Colonic mucosa (tissue), 4 donors: ENCODE data around the gene PLSCR2. TPM values are rescaled to one million over a fixed set of nuclear protein-coding genes. Genes with fewer than 3 reads are reported as not detected.
A peak's percentile ranks its signal among the peaks of the same experiment; 100 is the strongest.

Experiments
- DNase-seq: peaks from one replicate; pipeline ENCODE4 v3.0.0-alpha.2; 2020
- H3K27ac ChIP-seq: fragments of 200-600 bp; one replicate; pipeline ENCODE4 v1.8.0; 2021
- H3K27me3 ChIP-seq: fragments of 200-600 bp; one replicate; pipeline ENCODE4 v1.8.0; 2021
- H3K36me3 ChIP-seq: fragments of 200-600 bp; one replicate; pipeline ENCODE4 v1.8.0; 2021
- H3K4me1 ChIP-seq: fragments of 200-600 bp; one replicate; pipeline ENCODE4 v1.8.0; 2021; ENCODE audit warnings: mild to moderate bottlenecking
- H3K4me3 ChIP-seq: fragments of 200-600 bp; one replicate; pipeline ENCODE4 v1.8.0; 2021
- H3K9ac ChIP-seq, 2 donors: one replicate each; pipeline ENCODE4 v1.7.0; 2013; ENCODE audit warnings: control low read depth in 2 of 2, low read depth in 2 of 2, low read length in 2 of 2
- H3K9me3 ChIP-seq: fragments of 200-600 bp; one replicate; pipeline ENCODE4 v1.8.0; 2021
- CTCF ChIP-seq: fragments of 200-600 bp; IDR thresholded peaks from one replicate; pipeline ENCODE4 v1.8.0; 2022; ENCODE audit warnings: antibody characterized with exemption, mild to moderate bottlenecking
- intact Hi-C: fragments of 100-400 bp; cut with DNase I; formaldehyde crosslinking; loops from one replicate; pipeline ENCODE4 v1.14.1; 2022
- total RNA-seq, 2 donors: library from RNA; stranded (reverse); fragmentation: NEBNext Ultra II Directional in 1 of 2; extraction: Animal tissue kit (Norgen Biotek cat#: 25700) in 1 of 2; gene quantifications; one replicate each; pipeline ENCODE4 v1.2.1, GENCODE V29; 2021
- donor health status: healthy.
- donor health status: DM: no; HTN: no; CAD: no.
- donor health status: DM: no; HTN: no; CAD: no.

PLSCR2 gene
- total RNA-seq, 2 donors from 2014 or later = 0.90 to 0.94 TPM

- Histone ChIP-seq H3K4me1 (no peaks in the 10 kb centered on the region), H3K4me3 (no peak overlapping the region), H3K9me3 (no peaks in the 10 kb centered on the region), H3K36me3 (no peaks in the 10 kb centered on the region), H3K27ac (peak overlapping the region; percentile 87), H3K9ac (no peak overlapping the region), H3K27me3 (no peaks in the 10 kb centered on the region)
- intact Hi-C loops = no loop called here
- TF ChIP-seq CTCF = no peak
- peak; percentile 50 for DNase-seq
Measured at GRCh38 chr3:146468234-146468633, 1.1 kb downstream of the PLSCR2 start.

GRCh38 chr3:146466604-146467003 lies 2.8 kb downstream of the PLSCR2 start:
- no peaks in the 10 kb centered on the region for H3K4me1 ChIP-seq
- no peaks in the 10 kb centered on the region for H3K27me3 ChIP-seq
- H3K27ac ChIP-seq = no peak overlapping the region
- H3K36me3 ChIP-seq = no peaks in the 10 kb centered on the region
- no peak for DNase-seq
- intact Hi-C loops = no loop called here
- no peak overlapping the region for H3K4me3 ChIP-seq
- no peak overlapping the region for H3K9ac ChIP-seq
- no peak for TF ChIP-seq CTCF
- no peaks in the 10 kb centered on the region for H3K9me3 ChIP-seq

- Histone ChIP-seq H3K4me3 (no peak overlapping the region), H3K27me3 (no peaks in the 10 kb centered on the region), H3K9me3 (no peaks in the 10 kb centered on the region), H3K4me1 (no peaks in the 10 kb centered on the region), H3K9ac (no peak overlapping the region), H3K36me3 (no peaks in the 10 kb centered on the region), H3K27ac (no peak overlapping the region)
- TF ChIP-seq CTCF = no peak
- intact Hi-C loops = no loop called here
- DNase-seq = no peak
Measured at GRCh38 chr3:146465693-146466465, 3.5 kb downstream of the PLSCR2 start.

GRCh38 chr3:146464783-146465182 lies 4.6 kb downstream of the PLSCR2 start:
- DNase-seq = no peak
- intact Hi-C loops = no loop called here

GRCh38 chr3:146464005-146464595 lies 5.3 kb downstream of the PLSCR2 start:
- H3K9me3 ChIP-seq = no peaks in the 10 kb centered on the region
- no peaks in the 10 kb centered on the region for H3K36me3 ChIP-seq
- no peak for DNase-seq
- no peaks in the 10 kb centered on the region for H3K27me3 ChIP-seq
- no peaks in the 10 kb centered on the region for H3K4me1 ChIP-seq
- no peak overlapping the region for H3K9ac ChIP-seq
- intact Hi-C loops = no loop called here
- TF ChIP-seq CTCF = no peak
- H3K4me3 ChIP-seq = no peak overlapping the region
- H3K27ac ChIP-seq = no peak overlapping the region

More at GRCh38 chr3:146464783-146465182, 4.6 kb downstream of the PLSCR2 start:
- no peak for TF ChIP-seq CTCF
- no peaks in the 10 kb centered on the region for H3K9me3 ChIP-seq
- no peak overlapping the region for H3K4me3 ChIP-seq
- no peak overlapping the region for H3K27ac ChIP-seq
- no peak overlapping the region for H3K9ac ChIP-seq
- H3K36me3 ChIP-seq = no peaks in the 10 kb centered on the region
- no peaks in the 10 kb centered on the region for H3K4me1 ChIP-seq
- no peaks in the 10 kb centered on the region for H3K27me3 ChIP-seq
